ENCODE data around the gene PLD4.

The PLD4 gene

GRCh38 chr14:104965561-104966231 lies 41.0 kb downstream of the PLD4 start:
- ATAC-seq, result no peak
- TF ChIP-seq ZNF70 (CRISPR knock-in tag; IDR thresholded peaks at IDR 0.05) (no peak), ZNF565 (CRISPR knock-in tag; conservative IDR thresholded peaks at IDR 0.05; ENCODE audit: low read depth) (no peak), ESRRG (CRISPR knock-in tag; IDR thresholded peaks at IDR 0.05) (no peak), SNAI2 (CRISPR knock-in tag; IDR thresholded peaks at IDR 0.05) (no peak), GLIS3 (CRISPR knock-in tag; IDR thresholded peaks at IDR 0.05) (no peak), ISL1 (CRISPR knock-in tag; IDR thresholded peaks at IDR 0.05) (no peak), ZFP3 (CRISPR knock-in tag; IDR thresholded peaks at IDR 0.05) (no peak), ZNF8 (CRISPR knock-in tag; IDR thresholded peaks at IDR 0.05) (no peak), ZFP30 (CRISPR knock-in tag; IDR thresholded peaks at IDR 0.05) (no peak), ZC3H10 (CRISPR knock-in tag; IDR thresholded peaks at IDR 0.05) (no peak), CSDC2 (CRISPR knock-in tag; IDR thresholded peaks at IDR 0.05) (no peak), PPARA (CRISPR knock-in tag; IDR thresholded peaks at IDR 0.05; ENCODE audit: borderline replicate concordance) (no peak), BACH2 (CRISPR knock-in tag; IDR thresholded peaks at IDR 0.05; ENCODE audit: borderline replicate concordance) (no peak), RARB (CRISPR knock-in tag; IDR thresholded peaks at IDR 0.05) (no peak)
- TF ChIP-seq, protein P1, sequence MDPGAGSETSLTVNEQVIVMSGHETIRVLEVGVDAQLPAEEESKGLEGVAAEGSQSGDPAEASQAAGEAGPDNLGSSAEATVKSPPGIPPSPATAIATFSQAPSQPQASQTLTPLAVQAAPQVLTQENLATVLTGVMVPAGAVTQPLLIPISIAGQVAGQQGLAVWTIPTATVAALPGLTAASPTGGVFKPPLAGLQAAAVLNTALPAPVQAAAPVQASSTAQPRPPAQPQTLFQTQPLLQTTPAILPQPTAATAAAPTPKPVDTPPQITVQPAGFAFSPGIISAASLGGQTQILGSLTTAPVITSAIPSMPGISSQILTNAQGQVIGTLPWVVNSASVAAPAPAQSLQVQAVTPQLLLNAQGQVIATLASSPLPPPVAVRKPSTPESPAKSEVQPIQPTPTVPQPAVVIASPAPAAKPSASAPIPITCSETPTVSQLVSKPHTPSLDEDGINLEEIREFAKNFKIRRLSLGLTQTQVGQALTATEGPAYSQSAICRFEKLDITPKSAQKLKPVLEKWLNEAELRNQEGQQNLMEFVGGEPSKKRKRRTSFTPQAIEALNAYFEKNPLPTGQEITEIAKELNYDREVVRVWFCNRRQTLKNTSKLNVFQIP (CRISPR knock-in tag; IDR thresholded peaks at IDR 0.05; ENCODE audit: borderline replicate concordance, low read depth), result no peak
- TF ChIP-seq, protein P2, sequence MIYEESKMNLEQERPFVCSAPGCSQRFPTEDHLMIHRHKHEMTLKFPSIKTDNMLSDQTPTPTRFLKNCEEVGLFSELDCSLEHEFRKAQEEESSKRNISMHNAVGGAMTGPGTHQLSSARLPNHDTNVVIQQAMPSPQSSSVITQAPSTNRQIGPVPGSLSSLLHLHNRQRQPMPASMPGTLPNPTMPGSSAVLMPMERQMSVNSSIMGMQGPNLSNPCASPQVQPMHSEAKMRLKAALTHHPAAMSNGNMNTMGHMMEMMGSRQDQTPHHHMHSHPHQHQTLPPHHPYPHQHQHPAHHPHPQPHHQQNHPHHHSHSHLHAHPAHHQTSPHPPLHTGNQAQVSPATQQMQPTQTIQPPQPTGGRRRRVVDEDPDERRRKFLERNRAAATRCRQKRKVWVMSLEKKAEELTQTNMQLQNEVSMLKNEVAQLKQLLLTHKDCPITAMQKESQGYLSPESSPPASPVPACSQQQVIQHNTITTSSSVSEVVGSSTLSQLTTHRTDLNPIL (CRISPR knock-in tag; IDR thresholded peaks at IDR 0.05; ENCODE audit: low read depth), result no peak
- TF ChIP-seq, protein P3, sequence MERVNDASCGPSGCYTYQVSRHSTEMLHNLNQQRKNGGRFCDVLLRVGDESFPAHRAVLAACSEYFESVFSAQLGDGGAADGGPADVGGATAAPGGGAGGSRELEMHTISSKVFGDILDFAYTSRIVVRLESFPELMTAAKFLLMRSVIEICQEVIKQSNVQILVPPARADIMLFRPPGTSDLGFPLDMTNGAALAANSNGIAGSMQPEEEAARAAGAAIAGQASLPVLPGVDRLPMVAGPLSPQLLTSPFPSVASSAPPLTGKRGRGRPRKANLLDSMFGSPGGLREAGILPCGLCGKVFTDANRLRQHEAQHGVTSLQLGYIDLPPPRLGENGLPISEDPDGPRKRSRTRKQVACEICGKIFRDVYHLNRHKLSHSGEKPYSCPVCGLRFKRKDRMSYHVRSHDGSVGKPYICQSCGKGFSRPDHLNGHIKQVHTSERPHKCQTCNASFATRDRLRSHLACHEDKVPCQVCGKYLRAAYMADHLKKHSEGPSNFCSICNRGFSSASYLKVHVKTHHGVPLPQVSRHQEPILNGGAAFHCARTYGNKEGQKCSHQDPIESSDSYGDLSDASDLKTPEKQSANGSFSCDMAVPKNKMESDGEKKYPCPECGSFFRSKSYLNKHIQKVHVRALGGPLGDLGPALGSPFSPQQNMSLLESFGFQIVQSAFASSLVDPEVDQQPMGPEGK (CRISPR knock-in tag; IDR thresholded peaks at IDR 0.05; ENCODE audit: borderline replicate concordance), result no peak

GRCh38 chr14:104966261-104966865 lies 41.7 kb downstream of the PLD4 start:
- no peak for ATAC-seq
- no peak for TF ChIP-seq ZFP30 (CRISPR knock-in tag; IDR thresholded peaks at IDR 0.05)
- TF ChIP-seq ZNF565 (CRISPR knock-in tag; conservative IDR thresholded peaks at IDR 0.05; ENCODE audit: low read depth), result no peak
- TF ChIP-seq OSR1 (CRISPR knock-in tag; IDR thresholded peaks at IDR 0.05), result no peak
- TF ChIP-seq RARB (CRISPR knock-in tag; IDR thresholded peaks at IDR 0.05), result no peak
- no peak for TF ChIP-seq ZC3H10 (CRISPR knock-in tag; IDR thresholded peaks at IDR 0.05)
- no peak for TF ChIP-seq ZNF70 (CRISPR knock-in tag; IDR thresholded peaks at IDR 0.05)
- TF ChIP-seq, protein P2 (CRISPR knock-in tag; IDR thresholded peaks at IDR 0.05; ENCODE audit: low read depth), result no peak
- no peak for TF ChIP-seq ZFP3 (CRISPR knock-in tag; IDR thresholded peaks at IDR 0.05)
- no peak for TF ChIP-seq ARNTL (CRISPR knock-in tag; IDR thresholded peaks at IDR 0.05; ENCODE audit: borderline replicate concordance, low read depth)
- no peak for TF ChIP-seq ESRRG (CRISPR knock-in tag; IDR thresholded peaks at IDR 0.05)
- TF ChIP-seq GLIS3 (CRISPR knock-in tag; IDR thresholded peaks at IDR 0.05), result no peak
- no peak for TF ChIP-seq SNAI2 (CRISPR knock-in tag; IDR thresholded peaks at IDR 0.05)
- no peak for TF ChIP-seq PPARA (CRISPR knock-in tag; IDR thresholded peaks at IDR 0.05; ENCODE audit: borderline replicate concordance)

DNA sequence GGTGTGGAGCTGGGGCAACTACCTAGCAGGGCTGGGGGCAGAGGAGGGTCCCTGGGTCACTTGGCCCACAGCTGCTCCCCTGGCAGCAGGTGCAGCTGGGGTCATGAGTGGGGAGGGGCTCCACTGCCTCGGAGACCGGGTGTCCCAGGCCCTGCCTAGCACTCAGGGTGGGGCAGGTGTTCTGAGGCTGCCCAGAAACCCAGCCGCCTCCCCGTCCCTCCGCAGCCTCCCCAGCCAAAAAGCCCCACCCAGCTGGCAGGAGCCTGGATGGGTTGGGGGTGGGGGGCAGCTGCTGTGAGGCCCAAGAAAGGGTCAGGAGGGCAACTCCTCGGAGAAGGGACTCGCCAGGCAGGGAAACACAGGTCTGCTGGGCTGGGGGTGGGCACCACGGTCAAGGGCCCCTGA lies 42.3 kb downstream of the PLD4 start:
- TF ChIP-seq ESRRG (CRISPR knock-in tag; IDR thresholded peaks at IDR 0.05) (no peak), SNAI2 (CRISPR knock-in tag; IDR thresholded peaks at IDR 0.05) (no peak), BACH2 (CRISPR knock-in tag; IDR thresholded peaks at IDR 0.05; ENCODE audit: borderline replicate concordance) (no peak), ARNTL (CRISPR knock-in tag; IDR thresholded peaks at IDR 0.05; ENCODE audit: borderline replicate concordance, low read depth) (no peak), ZNF70 (CRISPR knock-in tag; IDR thresholded peaks at IDR 0.05) (no peak), GLIS3 (CRISPR knock-in tag; IDR thresholded peaks at IDR 0.05) (no peak), ZC3H10 (CRISPR knock-in tag; IDR thresholded peaks at IDR 0.05) (no peak)
- no peak for ATAC-seq
